Measurements from ENCODE around the gene SUGCT. TPM values are rescaled to one million over a fixed set of nuclear protein-coding genes. Genes with fewer than 3 reads are reported as not detected.

Gene SUGCT
- total RNA-seq, 1 experiment from 2014 or later: 1.5 TPM

DNA sequence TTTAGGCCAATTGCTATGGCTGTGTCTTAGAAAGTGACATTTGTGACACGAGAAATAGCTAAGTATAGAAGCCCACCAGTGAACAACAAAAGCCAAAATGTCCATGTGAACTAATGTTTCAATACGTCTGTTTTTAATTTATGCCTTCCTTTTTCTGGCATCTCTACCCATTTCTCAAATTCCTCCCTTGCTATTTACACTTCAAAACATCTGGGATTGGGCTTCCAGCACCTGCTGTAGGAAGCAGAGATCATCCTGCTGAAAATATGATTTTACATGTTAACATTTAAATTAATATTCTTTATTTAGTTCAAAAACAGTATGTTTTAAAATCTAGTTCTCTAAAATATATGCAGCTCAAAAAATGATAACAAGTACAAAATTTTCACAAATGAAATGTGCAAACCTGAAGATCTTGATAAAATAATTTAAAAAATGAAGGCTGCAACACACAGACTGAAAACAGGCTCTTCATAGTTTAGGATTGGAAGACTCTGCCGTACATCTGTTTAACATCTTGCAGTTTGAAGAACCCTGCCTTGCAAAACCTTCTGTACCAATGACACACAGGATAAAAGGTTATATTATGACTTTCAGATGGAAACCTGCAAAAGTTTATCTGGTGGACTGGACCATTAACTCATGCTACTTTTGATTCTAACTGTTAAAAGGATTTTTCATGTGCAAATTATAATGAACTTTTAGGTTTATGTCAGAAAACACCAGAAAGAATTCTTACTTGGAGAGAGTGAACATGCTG, 408.4 kb downstream of the SUGCT start:
- Histone ChIP-seq H3K27ac (ENCODE audit: low read depth, low read length, poor library complexity, severe bottlenecking) (no peak overlapping the region), H3K4me3 (ENCODE audit: low read depth, low read length, poor library complexity, severe bottlenecking) (no peak overlapping the region), H3K4me1 (ENCODE audit: insufficient read depth, low read length, poor library complexity, severe bottlenecking) (no peaks in the 10 kb centered on the region), H3K9me3 (ENCODE audit: low read depth, low read length, poor library complexity, severe bottlenecking) (no peaks in the 10 kb centered on the region), H3K36me3 (ENCODE audit: insufficient read depth, low read length, poor library complexity, severe bottlenecking) (no peaks in the 10 kb centered on the region), H3K27me3 (replicated peaks; ENCODE audit: insufficient read depth, low read depth, low read length, poor library complexity) (no peaks in the 10 kb centered on the region)
- no TSS peak for BruUV-seq (replicated peaks)
- POLR2A ChIA-PET (ENCODE audit: low non-redundant PET): no interaction called here
- CTCF ChIA-PET: no interaction called here
- intact Hi-C loops (cut with micrococcal nuclease; ENCODE audit: unreplicated experiment): no loop called here
- no peak for DNase-seq (ENCODE audit: low spot score)
- TF ChIP-seq, protein P1, sequence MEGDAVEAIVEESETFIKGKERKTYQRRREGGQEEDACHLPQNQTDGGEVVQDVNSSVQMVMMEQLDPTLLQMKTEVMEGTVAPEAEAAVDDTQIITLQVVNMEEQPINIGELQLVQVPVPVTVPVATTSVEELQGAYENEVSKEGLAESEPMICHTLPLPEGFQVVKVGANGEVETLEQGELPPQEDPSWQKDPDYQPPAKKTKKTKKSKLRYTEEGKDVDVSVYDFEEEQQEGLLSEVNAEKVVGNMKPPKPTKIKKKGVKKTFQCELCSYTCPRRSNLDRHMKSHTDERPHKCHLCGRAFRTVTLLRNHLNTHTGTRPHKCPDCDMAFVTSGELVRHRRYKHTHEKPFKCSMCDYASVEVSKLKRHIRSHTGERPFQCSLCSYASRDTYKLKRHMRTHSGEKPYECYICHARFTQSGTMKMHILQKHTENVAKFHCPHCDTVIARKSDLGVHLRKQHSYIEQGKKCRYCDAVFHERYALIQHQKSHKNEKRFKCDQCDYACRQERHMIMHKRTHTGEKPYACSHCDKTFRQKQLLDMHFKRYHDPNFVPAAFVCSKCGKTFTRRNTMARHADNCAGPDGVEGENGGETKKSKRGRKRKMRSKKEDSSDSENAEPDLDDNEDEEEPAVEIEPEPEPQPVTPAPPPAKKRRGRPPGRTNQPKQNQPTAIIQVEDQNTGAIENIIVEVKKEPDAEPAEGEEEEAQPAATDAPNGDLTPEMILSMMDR (conservative IDR thresholded peaks at IDR 0.05; ENCODE audit: low read depth, low read length): no peak

DNA sequence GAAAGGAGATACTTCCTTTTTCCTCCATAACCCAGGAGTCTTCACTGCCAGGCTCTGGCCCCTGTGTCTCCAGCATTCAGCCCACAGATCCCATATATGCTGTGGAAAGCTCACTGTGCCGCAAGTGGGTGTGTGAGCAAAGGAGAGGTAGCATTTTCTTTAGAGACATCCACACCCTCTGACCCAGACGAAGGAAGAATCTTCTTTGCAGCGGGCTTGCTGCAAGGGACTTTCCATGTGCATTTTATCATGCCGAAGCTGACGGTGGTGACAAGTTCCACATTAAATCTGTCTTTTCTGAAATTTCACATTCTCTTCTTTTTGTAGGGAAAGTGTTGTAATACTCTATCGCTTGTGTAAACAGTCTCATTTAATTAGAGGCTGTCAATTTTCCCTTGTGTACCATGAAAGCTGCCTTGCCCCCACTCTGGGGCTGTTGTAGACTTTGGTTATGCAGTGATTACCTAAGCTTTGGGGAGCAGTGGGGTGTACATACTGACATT, 409.5 kb downstream of the SUGCT start:
- intact Hi-C loops (cut with micrococcal nuclease; ENCODE audit: unreplicated experiment): no loop called here
- Histone ChIP-seq H3K27ac (ENCODE audit: low read depth, low read length, poor library complexity, severe bottlenecking) (no peak overlapping the region), H3K4me1 (ENCODE audit: insufficient read depth, low read length, poor library complexity, severe bottlenecking) (no peaks in the 10 kb centered on the region), H3K9me3 (ENCODE audit: low read depth, low read length, poor library complexity, severe bottlenecking) (no peaks in the 10 kb centered on the region), H3K4me3 (ENCODE audit: low read depth, low read length, poor library complexity, severe bottlenecking) (no peak overlapping the region), H3K27me3 (replicated peaks; ENCODE audit: insufficient read depth, low read depth, low read length, poor library complexity) (no peaks in the 10 kb centered on the region), H3K36me3 (ENCODE audit: insufficient read depth, low read length, poor library complexity, severe bottlenecking) (no peaks in the 10 kb centered on the region)
- BruUV-seq (replicated peaks): no TSS peak
- POLR2A ChIA-PET (ENCODE audit: low non-redundant PET): no interaction called here
- TF ChIP-seq EZH2 (IDR thresholded peaks at IDR 0.05; ENCODE audit: borderline replicate concordance, low read depth, low read length, poor library complexity, severe bottlenecking): no peak
- TF ChIP-seq, protein P1 (conservative IDR thresholded peaks at IDR 0.05; ENCODE audit: low read depth, low read length): no peak
- no peak for DNase-seq (ENCODE audit: low spot score)
- CTCF ChIA-PET: no interaction called here

DNA sequence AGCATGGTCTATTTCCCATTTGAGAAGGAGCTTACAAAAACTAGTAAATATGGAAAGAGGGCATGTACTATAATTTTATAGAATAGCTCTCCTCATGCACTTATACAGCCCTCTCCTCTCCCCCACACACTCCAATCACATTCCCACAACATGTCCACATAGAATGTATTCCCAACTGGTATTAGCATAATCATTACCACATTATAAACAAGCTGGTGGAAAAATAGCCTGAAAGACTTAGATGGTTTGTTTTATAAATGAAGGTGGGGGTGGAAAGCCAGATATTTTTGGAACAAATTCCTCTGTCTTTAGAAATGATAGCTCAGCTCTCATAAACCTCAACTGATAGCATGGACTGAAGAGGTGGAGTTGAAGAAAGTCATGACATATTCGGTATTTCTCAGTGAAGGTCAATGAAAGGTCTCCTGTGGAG, 410.1 kb downstream of the SUGCT start:
- H3K27ac ChIP-seq (ENCODE audit: low read depth, low read length, poor library complexity, severe bottlenecking): no peak overlapping the region
- no peaks in the 10 kb centered on the region for H3K36me3 ChIP-seq (ENCODE audit: insufficient read depth, low read length, poor library complexity, severe bottlenecking)
- H3K4me1 ChIP-seq (ENCODE audit: insufficient read depth, low read length, poor library complexity, severe bottlenecking): no peaks in the 10 kb centered on the region
- H3K27me3 ChIP-seq (replicated peaks; ENCODE audit: insufficient read depth, low read depth, low read length, poor library complexity): no peaks in the 10 kb centered on the region
- TF ChIP-seq EZH2 (IDR thresholded peaks at IDR 0.05; ENCODE audit: borderline replicate concordance, low read depth, low read length, poor library complexity, severe bottlenecking): no peak
- TF ChIP-seq, protein P1 (conservative IDR thresholded peaks at IDR 0.05; ENCODE audit: low read depth, low read length): no peak
- no peaks in the 10 kb centered on the region for H3K9me3 ChIP-seq (ENCODE audit: low read depth, low read length, poor library complexity, severe bottlenecking)
- no peak for DNase-seq (ENCODE audit: low spot score)
- ChIA-PET CTCF (no interaction called here), POLR2A (ENCODE audit: low non-redundant PET) (no interaction called here)
- no TSS peak for BruUV-seq (replicated peaks)
- no peak overlapping the region for H3K4me3 ChIP-seq (ENCODE audit: low read depth, low read length, poor library complexity, severe bottlenecking)
- intact Hi-C loops (cut with micrococcal nuclease; ENCODE audit: unreplicated experiment): no loop called here

Measured in A673 (cell line).